Measurements from ENCODE around the gene DHX35. TPM values are rescaled to one million over a fixed set of nuclear protein-coding genes. Genes with fewer than 3 reads are reported as not detected.

Gene DHX35
- total and polyA plus RNA-seq, 7 donors = 3.4 to 11.9 (median 5.8) TPM

DNA sequence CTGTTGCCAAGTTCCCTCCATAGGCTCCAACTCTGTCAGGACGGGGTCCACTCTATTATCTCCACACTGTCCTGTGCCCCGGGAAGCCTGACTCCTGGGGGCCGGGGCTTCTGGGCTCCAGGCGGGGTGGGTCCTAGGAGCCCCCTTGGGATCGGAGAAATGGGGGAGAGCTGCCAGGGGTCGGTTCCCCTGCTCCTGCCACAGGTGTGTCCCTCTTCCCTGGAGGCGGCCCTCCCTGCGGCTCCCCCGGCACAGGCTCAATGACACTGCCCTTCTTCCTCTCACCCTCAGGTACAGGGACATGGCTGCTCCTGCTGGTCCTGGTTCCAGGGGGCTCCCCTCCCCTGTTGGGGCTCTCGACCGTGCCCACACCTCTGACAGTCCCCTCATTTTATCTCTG is 110.0 kb downstream of the DHX35 start:
- intact Hi-C loops (cut with DNase I) = no loop called here
- TF ChIP-seq CTCF (IDR thresholded peaks at IDR 0.05) = no peak
- ATAC-seq (no peak), DNase-seq (no peak)
- H3K4me1 ChIP-seq = no peaks in the 10 kb centered on the region
- H3K9me3 ChIP-seq = no peaks in the 10 kb centered on the region
- no peak overlapping the region for H3K4me3 ChIP-seq
- WGBS, 3 donors = 82 to 90% (median 88%) methylated on average over 11 of the region's 11 CpGs
- H3K27ac ChIP-seq = no peak overlapping the region
- no peaks in the 10 kb centered on the region for H3K36me3 ChIP-seq (ENCODE audit: insufficient read depth in 1 of 2, low read depth in 1 of 2)
- peaks cover 0 to 5% (median 3%) of the 10 kb centered on the region in 3 donors for H3K27me3 ChIP-seq (ENCODE audit: insufficient read depth in 3 of 3, low read length in 2 of 3)

DNA sequence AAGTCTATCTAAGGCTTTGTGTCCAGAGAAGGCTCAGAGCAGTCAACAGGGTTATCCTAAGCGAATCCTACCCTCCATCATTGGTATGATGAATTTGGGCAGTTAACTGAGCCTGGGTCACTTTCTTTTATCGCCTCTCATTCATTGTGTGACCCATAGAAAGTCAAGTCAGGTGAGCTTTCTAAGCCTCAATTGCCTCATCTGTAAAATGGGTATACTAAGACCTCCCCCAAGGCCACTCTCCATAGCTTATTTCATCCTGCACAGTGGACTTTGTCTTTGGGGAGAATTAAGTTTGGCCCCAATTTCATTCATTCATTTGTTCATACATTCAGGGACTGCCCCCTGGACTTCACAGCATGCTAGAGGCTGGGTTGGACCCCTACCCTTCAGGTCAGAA is 110.5 kb downstream of the DHX35 start:
- no peaks in the 10 kb centered on the region for H3K4me1 ChIP-seq
- no peak overlapping the region for H3K4me3 ChIP-seq
- intact Hi-C loops (cut with DNase I) = no loop called here
- H3K27me3 ChIP-seq (ENCODE audit: insufficient read depth in 3 of 3, low read length in 2 of 3) = peaks cover 0 to 5% (median 3%) of the 10 kb centered on the region in 3 donors
- DNase-seq (no peak), ATAC-seq (no peak)
- no peaks in the 10 kb centered on the region for H3K36me3 ChIP-seq (ENCODE audit: insufficient read depth in 1 of 2, low read depth in 1 of 2)
- no peak overlapping the region for H3K27ac ChIP-seq
- WGBS, 3 donors = 91 to 95% (median 92%) methylated on average over 2 of the region's 2 CpGs
- H3K9me3 ChIP-seq = no peaks in the 10 kb centered on the region
- TF ChIP-seq CTCF (IDR thresholded peaks at IDR 0.05) = no peak

DNA sequence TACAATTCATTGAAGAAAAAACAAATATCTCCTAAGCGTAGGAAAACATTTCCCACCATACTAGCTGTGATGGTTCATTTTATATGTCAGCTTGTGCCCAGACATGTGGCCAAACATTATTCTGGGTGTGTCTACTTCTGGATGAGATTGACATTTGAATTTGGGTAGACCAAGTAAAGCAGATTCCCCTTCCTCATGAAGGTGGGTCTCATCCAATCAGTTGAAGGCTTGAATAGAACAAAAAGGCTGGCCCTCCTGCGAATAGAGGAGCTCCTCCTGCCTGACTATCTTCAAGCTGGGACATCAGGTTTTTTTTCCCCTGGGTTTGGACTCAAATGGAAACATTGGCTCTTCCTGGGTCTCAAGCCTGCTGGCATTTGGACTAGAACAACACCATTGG is 113.6 kb downstream of the DHX35 start:
- Histone ChIP-seq H3K27me3 (ENCODE audit: insufficient read depth in 3 of 3, low read length in 2 of 3) (peaks cover 0 to 5% (median 0%) of the 10 kb centered on the region in 3 donors), H3K36me3 (ENCODE audit: insufficient read depth in 1 of 2, low read depth in 1 of 2) (no peaks in the 10 kb centered on the region), H3K4me1 (no peaks in the 10 kb centered on the region), H3K27ac (no peak overlapping the region), H3K4me3 (no peak overlapping the region), H3K9me3 (no peaks in the 10 kb centered on the region)
- no peak for DNase-seq
- TF ChIP-seq CTCF (IDR thresholded peaks at IDR 0.05) = no peak
- ATAC-seq = no peak
- 86 to 92% (median 89%) methylated on average over 2 of the region's 2 CpGs for WGBS, 3 donors
- intact Hi-C loops (cut with DNase I) = no loop called here

DNA sequence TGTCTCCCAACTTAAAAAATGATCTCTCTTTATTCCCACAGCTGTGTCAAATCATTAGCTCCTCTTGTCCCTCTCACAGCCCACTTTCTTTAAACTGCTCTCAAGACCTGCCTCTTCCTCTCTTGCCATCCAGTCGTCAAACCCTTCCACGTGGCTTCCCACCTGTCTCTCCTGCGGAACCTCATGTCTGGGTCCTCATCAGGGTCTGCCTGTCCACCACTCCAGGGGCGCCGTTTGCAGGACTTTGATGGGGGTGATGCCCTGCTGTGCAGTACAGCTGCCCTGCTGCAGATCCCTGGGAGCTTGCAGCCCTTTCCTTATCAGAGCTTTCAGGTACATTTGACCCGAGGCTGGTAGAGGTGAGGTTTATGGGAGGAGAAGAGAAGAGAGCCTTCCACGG is 114.8 kb downstream of the DHX35 start:
- H3K9me3 ChIP-seq = no peaks in the 10 kb centered on the region
- DNase-seq = no peak
- H3K4me3 ChIP-seq = no peak overlapping the region
- H3K36me3 ChIP-seq (ENCODE audit: insufficient read depth in 1 of 2, low read depth in 1 of 2) = no peaks in the 10 kb centered on the region
- no peak for TF ChIP-seq CTCF (IDR thresholded peaks at IDR 0.05)
- intact Hi-C loops (cut with DNase I) = no loop called here
- H3K27ac ChIP-seq = no peak overlapping the region
- WGBS, 3 donors = 49 to 58% (median 50%) methylated on average over 7 of the region's 7 CpGs
- no peaks in the 10 kb centered on the region for H3K4me1 ChIP-seq
- ATAC-seq = no peak
- H3K27me3 ChIP-seq (ENCODE audit: insufficient read depth in 3 of 3, low read length in 2 of 3) = peaks cover 0 to 5% (median 0%) of the 10 kb centered on the region in 3 donors

DNA sequence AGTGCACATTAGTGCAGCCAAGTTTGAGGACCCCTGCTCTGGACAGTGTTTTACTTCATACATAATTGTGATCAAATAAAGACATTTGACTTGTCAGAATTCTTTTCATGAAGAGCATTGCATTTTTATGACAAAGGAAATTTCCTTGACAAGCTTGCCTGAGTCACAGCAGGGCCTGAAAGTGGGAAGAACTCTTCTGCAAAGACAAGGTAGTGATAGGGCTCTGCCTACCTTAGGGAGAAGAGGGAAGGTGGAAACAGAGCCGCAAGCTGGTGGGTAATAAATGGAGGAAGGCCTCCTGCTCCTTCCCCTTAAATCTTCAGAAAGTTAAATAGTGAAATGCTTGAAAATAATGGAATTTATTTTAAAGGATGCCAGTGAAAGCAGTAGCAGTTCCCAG is 118.2 kb downstream of the DHX35 start:
- Histone ChIP-seq H3K9me3 (no peaks in the 10 kb centered on the region), H3K4me3 (no peak overlapping the region), H3K27me3 (ENCODE audit: insufficient read depth in 3 of 3, low read length in 2 of 3) (no peaks in the 10 kb centered on the region), H3K36me3 (ENCODE audit: insufficient read depth in 1 of 2, low read depth in 1 of 2) (no peaks in the 10 kb centered on the region), H3K27ac (no peak overlapping the region), H3K4me1 (no peaks in the 10 kb centered on the region)
- intact Hi-C loops (cut with DNase I) = loop anchor here in 1 of 2 donors (5.0 kb wide), 1 partner anchor 33 kb away; no protein-coding TSS in a partner anchor
- DNase-seq = no peak
- WGBS, 3 donors = 93 to 100% (median 98%) methylated on average over 1 of the region's 1 CpG
- no peak for TF ChIP-seq CTCF (IDR thresholded peaks at IDR 0.05)
- ATAC-seq = no peak
